HEK293T (cell line): ENCODE measurements around the gene UNC93B1.

ENCODE experiments used
- BHLHE40 ChIP-seq: fragments of 450-650 bp; IDR thresholded peaks from 2 replicates; pipeline ENCODE4 v1.6.1; 2016; ENCODE audit warnings: mild to moderate bottlenecking, moderate library complexity, borderline replicate concordance
- HDGF ChIP-seq: fragments of 450-650 bp; IDR thresholded peaks from 2 replicates; pipeline ENCODE4 v1.6.1; 2017; ENCODE audit warnings: antibody characterized with exemption, borderline replicate concordance
- L3MBTL2 ChIP-seq: fragments of 450-650 bp; conservative IDR thresholded peaks from 2 replicates; pipeline ENCODE4 v1.6.1; 2016; ENCODE audit warnings: mild to moderate bottlenecking
- SUZ12 ChIP-seq: fragments of 450-650 bp; IDR thresholded peaks from 2 replicates; pipeline ENCODE4 v1.6.1; 2016; ENCODE audit warnings: mild to moderate bottlenecking

DNA sequence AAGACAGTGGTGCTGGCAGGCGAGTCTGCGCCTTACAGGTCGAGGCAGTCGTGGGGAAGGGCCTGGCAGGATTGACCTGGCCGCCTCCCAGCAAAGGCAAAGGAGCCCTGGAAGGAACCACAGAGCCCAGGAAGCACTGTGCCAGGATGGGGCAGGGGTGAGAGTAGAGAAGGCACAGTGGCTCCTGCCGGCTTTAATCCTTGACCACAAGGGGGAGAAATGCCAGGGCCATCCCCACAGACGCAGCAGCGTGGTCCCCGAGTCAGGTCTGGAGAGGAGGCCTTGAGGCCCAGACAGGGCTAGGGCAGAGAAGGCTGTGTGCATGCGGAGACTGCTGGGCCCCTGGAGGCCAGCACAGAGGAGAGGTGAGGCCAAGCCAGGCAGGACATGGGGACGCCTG, 16.7 kb upstream of the UNC93B1 start:
- TF ChIP-seq SUZ12 (no peak), HDGF (no peak), L3MBTL2 (no peak), BHLHE40 (no peak)
